Measurements from ENCODE around the gene CREB3L4.

The CREB3L4 gene

GRCh38 chr1:153984123-153984894, 16.6 kb downstream of the CREB3L4 start:
- no peak overlapping the region for H3K27ac Mint-ChIP-seq
- peaks cover 34% of the 10 kb centered on the region for H3K36me3 Mint-ChIP-seq (ENCODE audit: low read depth)
- peak overlapping the region; percentile 97 for H3K4me3 Mint-ChIP-seq
- peaks cover 28% of the 10 kb centered on the region for H3K4me1 Mint-ChIP-seq
- TF ChIP-seq CTCF (IDR thresholded peaks at IDR 0.05), result no peak
- H3K9me3 Mint-ChIP-seq, result no peaks in the 10 kb centered on the region
- no peaks in the 10 kb centered on the region for H3K27me3 Mint-ChIP-seq (ENCODE audit: low read depth, poor library complexity)
- no peak for DNase-seq

- no peak for DNase-seq
- H3K27me3 Mint-ChIP-seq (ENCODE audit: low read depth, poor library complexity), result no peaks in the 10 kb centered on the region
- no peak for TF ChIP-seq CTCF (IDR thresholded peaks at IDR 0.05)
- H3K4me1 Mint-ChIP-seq, result peaks cover 34% of the 10 kb centered on the region
- peak overlapping the region; percentile 31 for H3K27ac Mint-ChIP-seq
- H3K4me3 Mint-ChIP-seq, result peak overlapping the region; percentile 97
- peaks cover 3% of the 10 kb centered on the region for H3K9me3 Mint-ChIP-seq
- H3K36me3 Mint-ChIP-seq (ENCODE audit: low read depth), result peaks cover 36% of the 10 kb centered on the region
These were observed 17.7 kb downstream of the CREB3L4 start for GRCh38 chr1:153985341-153985912.

- peak within 1 kb of the TSS; percentile 64 for H3K27ac Mint-ChIP-seq
- H3K27me3 Mint-ChIP-seq (ENCODE audit: low read depth, poor library complexity), result no peaks in the 10 kb centered on the region
- peak; percentile 84 for DNase-seq
- H3K36me3 Mint-ChIP-seq (ENCODE audit: low read depth), result peaks cover 37% of the 10 kb centered on the region
- H3K9me3 Mint-ChIP-seq, result peaks cover 3% of the 10 kb centered on the region
- H3K4me3 Mint-ChIP-seq, result peak within 1 kb of the TSS; percentile 97
- H3K4me1 Mint-ChIP-seq, result peaks cover 41% of the 10 kb centered on the region
- TF ChIP-seq CTCF (IDR thresholded peaks at IDR 0.05), result no peak
These were observed 18.4 kb downstream of the CREB3L4 start, which contains the start of gene RAB13 for GRCh38 chr1:153985941-153986761. TSS of gene RAB13 (minus strand) at chr1:153986339. CDS start at chr1:153986236, 103 bp downstream.

GRCh38 chr1:153987621-153988020, 19.9 kb downstream of the CREB3L4 start:
- Mint-ChIP-seq H3K27me3 (ENCODE audit: low read depth, poor library complexity) (no peaks in the 10 kb centered on the region), H3K27ac (no peak overlapping the region), H3K4me1 (peaks cover 54% of the 10 kb centered on the region), H3K36me3 (ENCODE audit: low read depth) (peaks cover 37% of the 10 kb centered on the region), H3K9me3 (peaks cover 4% of the 10 kb centered on the region), H3K4me3 (no peak overlapping the region)
- no peak for TF ChIP-seq CTCF (IDR thresholded peaks at IDR 0.05)
- no peak for DNase-seq

- DNase-seq, result peak; percentile 77
- TF ChIP-seq CTCF (IDR thresholded peaks at IDR 0.05), result no peak
- peak within 1 kb of the TSS; percentile 98 for H3K27ac Mint-ChIP-seq
- peaks cover 7% of the 10 kb centered on the region for H3K9me3 Mint-ChIP-seq
- no peaks in the 10 kb centered on the region for H3K27me3 Mint-ChIP-seq (ENCODE audit: low read depth, poor library complexity)
- peaks cover 42% of the 10 kb centered on the region for H3K4me1 Mint-ChIP-seq
- peak within 1 kb of the TSS; percentile 98 for H3K4me3 Mint-ChIP-seq
- H3K36me3 Mint-ChIP-seq (ENCODE audit: low read depth), result peaks cover 52% of the 10 kb centered on the region
These were observed 22.9 kb downstream of the CREB3L4 start, which contains the start of gene RPS27 for GRCh38 chr1:153990468-153991150. TSS of gene RPS27 (plus strand) at chr1:153990762. CDS start at chr1:153990797, 35 bp downstream.

Measured in nephron progenitor cell (in vitro differentiated cells).